PFSK-1 (cell line): ENCODE results near the gene ELMO1.

Experiments
- FOXP2 ChIP-seq: optimal IDR thresholded peaks from 2 replicates; pipeline ENCODE3; 2011; ENCODE audit warnings: borderline replicate concordance, control low read depth, inconsistent platforms; ENCODE audit not compliant: insufficient read depth; ENCODE audit errors: extremely low read length, extremely low read depth
- POLR2AphosphoS5 ChIP-seq: IDR thresholded peaks from 2 replicates; pipeline ENCODE4 v1.6.1; 2012; ENCODE audit warnings: low read depth, mild to moderate bottlenecking, control low read depth, low read length, moderate library complexity
- SIN3A ChIP-seq: IDR thresholded peaks from 2 replicates; pipeline ENCODE4 v1.6.1; 2012; ENCODE audit warnings: mild to moderate bottlenecking, low read length, moderate library complexity, borderline replicate concordance; ENCODE audit not compliant: insufficient read depth
- TAF1 ChIP-seq: IDR thresholded peaks from 2 replicates; pipeline ENCODE4 v1.6.1; 2012; ENCODE audit warnings: low read length, control low read depth, borderline replicate concordance; ENCODE audit not compliant: insufficient read depth
- TF ChIP-seq, protein P1 (sequence below), 2 experiments: IDR thresholded peaks; 2 replicates each; pipeline versions ENCODE4 v1.6.1 to v1.8.0; 2011 to 2012; ENCODE audit warnings: low read depth in 2 of 2, low read length in 2 of 2, control low read depth in 1 of 2, inconsistent platforms in 1 of 2, mild to moderate bottlenecking in 1 of 2, moderate library complexity in 1 of 2; ENCODE audit not compliant: insufficient read depth in 1 of 2

The ELMO1 gene

DNA sequence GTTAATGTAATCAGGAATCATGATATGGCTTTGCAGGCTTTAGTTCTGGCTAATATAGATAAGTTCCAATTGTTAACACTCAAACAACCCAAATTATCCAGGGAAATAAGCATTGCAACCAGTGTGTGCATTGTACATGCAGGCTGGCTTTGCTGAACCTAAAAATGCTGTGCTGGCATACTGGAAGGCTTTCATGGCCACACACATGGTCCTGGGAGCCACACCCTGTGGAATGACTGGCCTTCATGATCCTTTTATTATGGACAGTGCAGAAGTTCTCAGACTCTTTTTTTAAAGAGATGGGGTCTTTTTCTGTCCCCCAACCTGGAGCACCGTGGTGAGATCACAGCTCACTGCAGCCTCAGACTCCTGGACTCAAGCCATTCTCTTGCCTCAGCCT, 5.0 kb downstream of the ELMO1 start:
- TF ChIP-seq FOXP2 (no peak), SIN3A (no peak)
- TF ChIP-seq, protein P1, sequence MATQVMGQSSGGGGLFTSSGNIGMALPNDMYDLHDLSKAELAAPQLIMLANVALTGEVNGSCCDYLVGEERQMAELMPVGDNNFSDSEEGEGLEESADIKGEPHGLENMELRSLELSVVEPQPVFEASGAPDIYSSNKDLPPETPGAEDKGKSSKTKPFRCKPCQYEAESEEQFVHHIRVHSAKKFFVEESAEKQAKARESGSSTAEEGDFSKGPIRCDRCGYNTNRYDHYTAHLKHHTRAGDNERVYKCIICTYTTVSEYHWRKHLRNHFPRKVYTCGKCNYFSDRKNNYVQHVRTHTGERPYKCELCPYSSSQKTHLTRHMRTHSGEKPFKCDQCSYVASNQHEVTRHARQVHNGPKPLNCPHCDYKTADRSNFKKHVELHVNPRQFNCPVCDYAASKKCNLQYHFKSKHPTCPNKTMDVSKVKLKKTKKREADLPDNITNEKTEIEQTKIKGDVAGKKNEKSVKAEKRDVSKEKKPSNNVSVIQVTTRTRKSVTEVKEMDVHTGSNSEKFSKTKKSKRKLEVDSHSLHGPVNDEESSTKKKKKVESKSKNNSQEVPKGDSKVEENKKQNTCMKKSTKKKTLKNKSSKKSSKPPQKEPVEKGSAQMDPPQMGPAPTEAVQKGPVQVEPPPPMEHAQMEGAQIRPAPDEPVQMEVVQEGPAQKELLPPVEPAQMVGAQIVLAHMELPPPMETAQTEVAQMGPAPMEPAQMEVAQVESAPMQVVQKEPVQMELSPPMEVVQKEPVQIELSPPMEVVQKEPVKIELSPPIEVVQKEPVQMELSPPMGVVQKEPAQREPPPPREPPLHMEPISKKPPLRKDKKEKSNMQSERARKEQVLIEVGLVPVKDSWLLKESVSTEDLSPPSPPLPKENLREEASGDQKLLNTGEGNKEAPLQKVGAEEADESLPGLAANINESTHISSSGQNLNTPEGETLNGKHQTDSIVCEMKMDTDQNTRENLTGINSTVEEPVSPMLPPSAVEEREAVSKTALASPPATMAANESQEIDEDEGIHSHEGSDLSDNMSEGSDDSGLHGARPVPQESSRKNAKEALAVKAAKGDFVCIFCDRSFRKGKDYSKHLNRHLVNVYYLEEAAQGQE (IDR thresholded peaks at IDR 0.05; ENCODE audit: insufficient read depth in 1 of 2, low read depth in 2 of 2, low read length in 2 of 2): no peak

DNA sequence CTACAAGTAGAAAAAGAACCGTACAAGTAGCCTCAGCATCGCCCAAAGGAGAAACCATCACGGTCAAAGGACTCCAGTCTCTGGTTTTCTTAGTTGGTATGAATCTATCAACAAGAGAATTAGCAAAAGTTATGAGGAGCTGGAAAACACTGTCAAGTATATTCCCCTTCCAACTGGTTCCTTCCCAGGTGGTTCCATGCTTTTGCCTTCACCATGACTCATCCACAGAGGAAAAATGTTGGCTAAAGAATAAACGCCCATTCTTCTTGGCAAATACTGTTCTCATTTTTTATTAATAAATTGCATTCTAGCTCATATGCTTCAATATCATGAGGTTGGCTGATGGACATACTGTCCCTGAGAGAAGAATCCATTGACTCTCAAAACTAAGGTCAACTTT, 6.4 kb downstream of the ELMO1 start:
- TF ChIP-seq POLR2AphosphoS5 (no peak), TAF1 (no peak), FOXP2 (no peak), SIN3A (no peak)
- TF ChIP-seq, protein P1 (IDR thresholded peaks at IDR 0.05; ENCODE audit: insufficient read depth in 1 of 2, low read depth in 2 of 2, low read length in 2 of 2): no peak

DNA sequence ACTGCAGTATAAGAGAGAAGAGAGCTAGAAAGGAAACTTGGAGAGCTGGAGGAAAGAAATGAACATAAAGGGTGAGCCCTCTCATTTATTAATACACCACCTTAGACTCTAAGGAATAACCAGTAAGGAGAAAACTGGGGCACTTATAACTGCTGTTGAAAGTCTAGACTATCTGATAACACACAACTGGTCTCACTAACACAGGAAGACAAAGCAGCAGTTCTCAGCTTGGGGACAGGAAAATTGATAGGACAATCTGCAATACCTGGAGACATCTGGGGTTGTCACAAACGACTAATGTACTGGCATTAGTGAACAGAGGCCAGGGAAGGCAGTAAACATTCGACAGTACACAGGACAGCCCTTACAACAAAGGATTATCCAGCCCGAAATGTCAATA, 6.8 kb downstream of the ELMO1 start:
- TF ChIP-seq POLR2AphosphoS5 (no peak), SIN3A (no peak), FOXP2 (no peak), TAF1 (no peak)
- TF ChIP-seq, protein P1 (IDR thresholded peaks at IDR 0.05; ENCODE audit: insufficient read depth in 1 of 2, low read depth in 2 of 2, low read length in 2 of 2): no peak

DNA sequence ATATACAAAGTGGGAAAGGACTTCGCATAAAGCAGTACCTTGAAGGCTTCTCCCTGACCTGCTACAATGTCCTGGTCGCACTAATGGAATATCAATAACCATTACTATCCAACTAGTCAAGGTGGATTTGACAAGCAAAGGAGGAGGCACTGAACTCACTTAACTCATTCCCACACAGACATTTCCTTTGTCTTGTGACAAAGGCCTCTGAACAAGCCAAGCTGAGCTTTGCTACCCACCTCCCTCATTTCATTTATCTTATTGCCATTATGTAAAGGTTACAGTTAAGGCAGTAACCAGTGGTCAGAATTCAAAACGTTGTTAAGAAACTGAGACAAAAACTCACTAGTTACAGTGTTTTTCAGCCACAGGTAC, 7.3 kb downstream of the ELMO1 start:
- TF ChIP-seq, protein P1 (IDR thresholded peaks at IDR 0.05; ENCODE audit: insufficient read depth in 1 of 2, low read depth in 2 of 2, low read length in 2 of 2): no peak
- TF ChIP-seq SIN3A: no peak
- no peak for TF ChIP-seq FOXP2
- no peak for TF ChIP-seq TAF1
- TF ChIP-seq POLR2AphosphoS5: no peak

DNA sequence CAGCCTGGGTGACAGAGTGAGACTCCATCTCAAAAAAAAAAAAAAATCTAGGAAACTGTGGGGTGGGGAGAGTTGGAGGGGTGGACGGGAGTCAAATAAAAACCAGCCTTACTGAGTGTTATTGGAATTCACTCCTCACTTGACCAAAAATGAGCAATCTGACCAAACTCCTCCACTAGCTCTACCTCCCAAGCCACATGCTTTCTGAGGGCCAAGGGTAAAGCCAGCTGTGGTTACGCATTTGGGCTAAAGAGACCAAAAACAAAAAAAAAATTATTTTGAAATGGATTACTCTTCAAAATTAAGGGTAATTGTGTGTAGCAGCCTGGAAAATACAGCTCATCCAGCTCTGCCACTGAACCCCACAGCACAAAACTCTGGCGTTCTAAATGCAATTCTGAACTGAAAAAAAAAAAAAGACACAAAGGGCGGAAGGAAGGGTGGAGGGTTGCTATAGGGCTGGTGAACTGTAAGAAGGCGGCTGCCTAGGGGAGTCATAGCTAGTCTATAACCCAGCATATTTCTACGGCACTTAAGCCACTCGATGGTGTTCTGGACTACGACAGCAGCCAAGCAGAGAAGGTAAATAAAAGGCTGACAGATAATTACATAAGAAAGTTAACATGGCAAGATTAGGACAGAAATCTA, 7.8 kb downstream of the ELMO1 start:
- TF ChIP-seq, protein P1 (IDR thresholded peaks at IDR 0.05; ENCODE audit: insufficient read depth in 1 of 2, low read depth in 2 of 2, low read length in 2 of 2): no peak
- TF ChIP-seq TAF1 (no peak), SIN3A (no peak), POLR2AphosphoS5 (no peak), FOXP2 (no peak)
